Prostate gland (tissue), 2 donors: Measurements from ENCODE around the gene ARMC6.

Source experiments
- CTCF ChIP-seq, 4 experiments: fragments of 200-600 bp in 2 of 4; fragments of 450-650 bp in 2 of 4; sonication (generic) in 2 of 4; IDR thresholded peaks; 1 replicate in 3 of 4; 2 replicates in 1 of 4; pipeline ENCODE4 v1.5.1; 2016 to 2019; ENCODE audit warnings: antibody characterized with exemption in 4 of 4, mild to moderate bottlenecking in 2 of 4, moderate library complexity in 2 of 4
- POLR2A ChIP-seq: fragments of 450-650 bp; IDR thresholded peaks from one replicate; pipeline ENCODE4 v1.6.1; 2016; ENCODE audit warnings: antibody characterized with exemption, mild to moderate bottlenecking

- TF ChIP-seq CTCF (IDR thresholded peaks at IDR 0.05) = no peak
- TF ChIP-seq POLR2A = no peak
Observed at GRCh38 chr19:18985257-18985656, 48.1 kb upstream of the ARMC6 start.
